ENCODE measurements around the gene IP6K3.

- TF ChIP-seq POLR2AphosphoS5 (IDR thresholded peaks at IDR 0.05) = no peak
- TF ChIP-seq CTCF (IDR thresholded peaks at IDR 0.05) = peak in 3 of 4 experiments; percentile 26 to 63 (median 30)
- TF ChIP-seq POLR2A (IDR thresholded peaks at IDR 0.05) = no peak
- TF ChIP-seq EP300 (IDR thresholded peaks at IDR 0.05) = no peak
Measured at GRCh38 chr6:33700391-33701050, 46.2 kb downstream of the IP6K3 start.
